GM12878 (cell line): Measurements from ENCODE around the gene SLC5A6.

Experiments used
- TF ChIP-seq, protein P1 (sequence below), 3 experiments: IDR thresholded peaks in 2 of 3; conservative IDR thresholded peaks in 1 of 3; 2 replicates each; pipeline ENCODE4 v1.5.1; 2011; ENCODE audit warnings: low read depth in 3 of 3, low read length in 3 of 3, mild to moderate bottlenecking in 3 of 3, control low read depth in 2 of 3, moderate library complexity in 2 of 3, inconsistent platforms in 1 of 3, mixed read lengths in 1 of 3; ENCODE audit not compliant: control insufficient read depth in 2 of 3, insufficient read depth in 1 of 3; ENCODE audit errors: extremely low read depth in 1 of 3
- TF ChIP-seq, protein P2 (sequence below): IDR thresholded peaks from 2 replicates; pipeline ENCODE4 v1.6.1; 2012; ENCODE audit warnings: low read depth, low read length, improper control_type of control experiment
- TF ChIP-seq, protein P3 (sequence below): IDR thresholded peaks from 2 replicates; pipeline ENCODE4 v1.6.1; 2011; ENCODE audit warnings: low read depth, low read length, improper control_type of control experiment, borderline replicate concordance

- TF ChIP-seq, protein P1, sequence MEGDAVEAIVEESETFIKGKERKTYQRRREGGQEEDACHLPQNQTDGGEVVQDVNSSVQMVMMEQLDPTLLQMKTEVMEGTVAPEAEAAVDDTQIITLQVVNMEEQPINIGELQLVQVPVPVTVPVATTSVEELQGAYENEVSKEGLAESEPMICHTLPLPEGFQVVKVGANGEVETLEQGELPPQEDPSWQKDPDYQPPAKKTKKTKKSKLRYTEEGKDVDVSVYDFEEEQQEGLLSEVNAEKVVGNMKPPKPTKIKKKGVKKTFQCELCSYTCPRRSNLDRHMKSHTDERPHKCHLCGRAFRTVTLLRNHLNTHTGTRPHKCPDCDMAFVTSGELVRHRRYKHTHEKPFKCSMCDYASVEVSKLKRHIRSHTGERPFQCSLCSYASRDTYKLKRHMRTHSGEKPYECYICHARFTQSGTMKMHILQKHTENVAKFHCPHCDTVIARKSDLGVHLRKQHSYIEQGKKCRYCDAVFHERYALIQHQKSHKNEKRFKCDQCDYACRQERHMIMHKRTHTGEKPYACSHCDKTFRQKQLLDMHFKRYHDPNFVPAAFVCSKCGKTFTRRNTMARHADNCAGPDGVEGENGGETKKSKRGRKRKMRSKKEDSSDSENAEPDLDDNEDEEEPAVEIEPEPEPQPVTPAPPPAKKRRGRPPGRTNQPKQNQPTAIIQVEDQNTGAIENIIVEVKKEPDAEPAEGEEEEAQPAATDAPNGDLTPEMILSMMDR (IDR thresholded peaks at IDR 0.05 in 2 of 3, conservative IDR thresholded peaks at IDR 0.05 in 1 of 3; ENCODE audit: control insufficient read depth in 2 of 3, extremely low read depth in 1 of 3, insufficient read depth in 1 of 3, low read depth in 3 of 3, low read length in 3 of 3) = no peak
- TF ChIP-seq, protein P2, sequence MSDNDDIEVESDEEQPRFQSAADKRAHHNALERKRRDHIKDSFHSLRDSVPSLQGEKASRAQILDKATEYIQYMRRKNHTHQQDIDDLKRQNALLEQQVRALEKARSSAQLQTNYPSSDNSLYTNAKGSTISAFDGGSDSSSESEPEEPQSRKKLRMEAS = no peak
- TF ChIP-seq, protein P3, sequence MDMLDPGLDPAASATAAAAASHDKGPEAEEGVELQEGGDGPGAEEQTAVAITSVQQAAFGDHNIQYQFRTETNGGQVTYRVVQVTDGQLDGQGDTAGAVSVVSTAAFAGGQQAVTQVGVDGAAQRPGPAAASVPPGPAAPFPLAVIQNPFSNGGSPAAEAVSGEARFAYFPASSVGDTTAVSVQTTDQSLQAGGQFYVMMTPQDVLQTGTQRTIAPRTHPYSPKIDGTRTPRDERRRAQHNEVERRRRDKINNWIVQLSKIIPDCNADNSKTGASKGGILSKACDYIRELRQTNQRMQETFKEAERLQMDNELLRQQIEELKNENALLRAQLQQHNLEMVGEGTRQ = no peak
These were observed 22.1 kb downstream of the SLC5A6 start for GRCh38 chr2:27189989-27190388.
